Measurements from ENCODE around the gene GNAT1. TPM values are rescaled to one million over a fixed set of nuclear protein-coding genes. Genes with fewer than 3 reads are reported as not detected.

GNAT1 gene
- total RNA-seq, 1 donor from 2014 or later: not detected

DNA sequence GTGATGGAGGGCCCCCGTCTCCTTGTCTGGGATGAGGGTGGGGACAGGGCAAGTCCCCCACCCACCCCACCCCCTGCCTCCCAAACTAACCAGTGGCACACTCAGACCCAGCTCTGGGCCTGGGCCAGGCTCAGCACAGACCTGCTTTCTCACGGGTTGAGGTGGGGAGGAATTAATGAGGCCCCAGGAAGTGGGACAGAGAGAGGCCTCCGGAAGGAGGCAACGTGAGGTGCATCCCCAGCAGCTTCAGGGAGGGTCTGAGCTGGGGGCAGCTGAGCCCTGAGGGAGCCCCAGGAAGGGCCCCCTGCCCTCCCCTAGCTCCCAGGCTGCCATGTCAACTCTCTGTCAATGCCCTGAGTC is 29.6 kb downstream of the GNAT1 start:
- ATAC-seq (no peak), DNase-seq (no peak)
- H3K4me3 ChIP-seq: no peak overlapping the region
- intact Hi-C loops (cut with DNase I): no loop called here
- no peaks in the 10 kb centered on the region for H3K36me3 ChIP-seq
- TF ChIP-seq, protein P1, sequence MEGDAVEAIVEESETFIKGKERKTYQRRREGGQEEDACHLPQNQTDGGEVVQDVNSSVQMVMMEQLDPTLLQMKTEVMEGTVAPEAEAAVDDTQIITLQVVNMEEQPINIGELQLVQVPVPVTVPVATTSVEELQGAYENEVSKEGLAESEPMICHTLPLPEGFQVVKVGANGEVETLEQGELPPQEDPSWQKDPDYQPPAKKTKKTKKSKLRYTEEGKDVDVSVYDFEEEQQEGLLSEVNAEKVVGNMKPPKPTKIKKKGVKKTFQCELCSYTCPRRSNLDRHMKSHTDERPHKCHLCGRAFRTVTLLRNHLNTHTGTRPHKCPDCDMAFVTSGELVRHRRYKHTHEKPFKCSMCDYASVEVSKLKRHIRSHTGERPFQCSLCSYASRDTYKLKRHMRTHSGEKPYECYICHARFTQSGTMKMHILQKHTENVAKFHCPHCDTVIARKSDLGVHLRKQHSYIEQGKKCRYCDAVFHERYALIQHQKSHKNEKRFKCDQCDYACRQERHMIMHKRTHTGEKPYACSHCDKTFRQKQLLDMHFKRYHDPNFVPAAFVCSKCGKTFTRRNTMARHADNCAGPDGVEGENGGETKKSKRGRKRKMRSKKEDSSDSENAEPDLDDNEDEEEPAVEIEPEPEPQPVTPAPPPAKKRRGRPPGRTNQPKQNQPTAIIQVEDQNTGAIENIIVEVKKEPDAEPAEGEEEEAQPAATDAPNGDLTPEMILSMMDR (IDR thresholded peaks at IDR 0.05): no peak
- no peaks in the 10 kb centered on the region for H3K9me3 ChIP-seq
- H3K27ac ChIP-seq: no peak overlapping the region
- H3K27me3 ChIP-seq: no peaks in the 10 kb centered on the region
- no peaks in the 10 kb centered on the region for H3K4me1 ChIP-seq

DNA sequence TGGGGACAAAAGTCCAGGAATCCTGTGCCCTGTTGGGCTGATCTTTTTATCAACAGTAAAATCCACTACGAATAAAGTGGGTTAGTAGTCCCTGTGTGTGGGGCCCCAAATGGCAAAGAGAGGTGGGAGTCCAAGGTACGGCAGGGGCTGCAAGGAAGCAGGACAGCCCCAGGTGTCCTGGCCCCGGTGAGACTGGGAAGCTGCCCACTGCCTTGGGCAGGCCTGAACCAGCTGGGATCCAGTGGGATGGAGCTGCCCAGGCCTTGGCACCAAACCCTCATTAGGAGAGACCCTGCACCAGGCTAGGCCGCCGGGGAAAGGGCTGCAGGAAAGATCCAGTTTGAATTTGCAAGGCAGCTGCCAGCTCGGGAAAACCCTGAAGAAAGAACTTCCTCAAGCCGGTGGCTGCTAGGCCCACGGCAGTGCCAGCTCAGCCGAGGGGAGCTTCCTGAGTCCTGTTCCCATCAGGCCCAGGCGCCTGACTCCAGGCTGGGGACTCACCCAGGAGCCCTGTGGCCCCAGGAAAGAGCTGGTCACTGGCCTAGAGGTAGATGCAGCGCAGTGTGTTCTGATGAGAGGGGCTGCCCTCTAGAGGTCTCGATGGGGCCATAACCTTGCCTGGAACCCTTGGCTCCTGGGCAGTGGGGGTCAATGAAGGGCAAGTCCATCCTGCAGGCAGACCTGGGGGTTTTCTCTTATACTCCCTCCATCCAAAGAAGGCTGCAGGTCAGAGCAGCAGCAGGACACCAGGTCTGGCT is 30.2 kb downstream of the GNAT1 start:
- Histone ChIP-seq H3K9me3 (no peaks in the 10 kb centered on the region), H3K36me3 (no peaks in the 10 kb centered on the region), H3K4me1 (peaks cover 6% of the 10 kb centered on the region), H3K27ac (no peak overlapping the region), H3K4me3 (no peak overlapping the region), H3K27me3 (no peaks in the 10 kb centered on the region)
- ATAC-seq: no peak
- intact Hi-C loops (cut with DNase I): no loop called here
- TF ChIP-seq, protein P1 (IDR thresholded peaks at IDR 0.05): no peak
- DNase-seq: no peak

DNA sequence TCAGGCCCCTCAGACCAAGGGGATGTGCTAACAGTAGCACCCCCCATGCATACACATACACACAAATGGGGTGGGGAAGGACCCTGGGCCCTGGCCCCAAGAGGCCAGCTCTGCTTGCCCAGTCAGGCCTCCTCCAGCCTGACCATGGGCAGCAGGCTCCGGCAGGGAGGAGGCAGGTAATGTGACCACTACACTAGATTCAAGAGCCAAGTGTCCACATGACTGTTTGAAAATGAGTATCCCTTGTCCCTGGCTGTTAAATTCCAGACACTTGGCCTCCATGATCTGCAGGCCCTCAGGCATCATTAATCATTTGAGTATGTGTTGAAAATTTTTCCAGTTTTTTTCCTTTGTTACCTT is 30.7 kb downstream of the GNAT1 start:
- DNase-seq (no peak), ATAC-seq (no peak)
- Histone ChIP-seq H3K36me3 (no peaks in the 10 kb centered on the region), H3K9me3 (no peaks in the 10 kb centered on the region), H3K4me1 (peaks cover 11% of the 10 kb centered on the region), H3K4me3 (no peak overlapping the region), H3K27me3 (no peaks in the 10 kb centered on the region), H3K27ac (no peak overlapping the region)
- intact Hi-C loops (cut with DNase I): no loop called here
- TF ChIP-seq, protein P1 (IDR thresholded peaks at IDR 0.05): no peak

DNA sequence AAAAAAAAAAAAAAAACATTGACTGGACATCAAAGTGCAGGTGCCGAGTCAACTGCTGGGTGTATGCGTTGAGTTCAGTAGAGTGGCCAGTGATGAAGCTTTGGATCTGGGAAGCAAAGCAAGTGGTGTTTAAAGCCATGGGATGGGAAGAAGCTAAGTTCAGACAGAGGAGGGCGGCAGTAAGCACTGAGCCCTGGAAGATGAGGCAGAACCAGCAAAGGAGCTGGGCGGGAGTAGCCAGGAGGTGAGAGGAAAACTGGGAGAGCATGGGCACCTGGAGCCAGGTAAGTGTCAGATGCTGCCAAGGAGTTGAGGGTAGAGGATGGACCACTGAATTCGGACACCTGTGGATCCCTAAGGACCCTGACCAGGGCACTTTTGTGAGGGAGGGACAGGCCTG is 33.2 kb downstream of the GNAT1 start:
- Histone ChIP-seq H3K4me3 (no peak overlapping the region), H3K27me3 (no peaks in the 10 kb centered on the region)

DNA sequence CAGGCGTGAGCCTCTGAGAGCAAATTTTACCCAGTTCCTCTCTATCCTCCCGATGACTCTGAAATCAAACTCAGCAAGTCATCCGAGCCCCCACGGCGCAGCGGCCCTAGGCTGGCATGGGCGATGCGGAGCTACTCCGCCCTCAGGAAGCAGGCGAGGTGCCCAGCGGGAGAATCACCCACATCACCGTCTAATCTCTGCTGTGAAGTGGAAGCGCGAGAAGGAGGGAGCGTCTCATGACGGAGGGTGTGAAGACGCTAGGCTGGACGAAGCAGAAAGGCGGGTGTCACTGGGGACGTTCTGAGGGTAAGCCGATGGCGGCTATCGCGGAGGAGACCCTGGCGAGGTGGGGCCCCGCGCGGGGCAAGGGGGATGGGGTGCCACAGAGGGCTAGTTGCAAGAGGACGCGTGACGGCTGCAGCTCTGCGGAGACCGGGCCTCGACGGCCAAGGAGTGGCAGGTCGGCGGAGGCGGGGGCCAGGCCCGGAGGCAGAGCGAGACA is 35.5 kb downstream of the GNAT1 start:
- Histone ChIP-seq H3K36me3 (no peaks in the 10 kb centered on the region), H3K27ac (peak overlapping the region; percentile 84), H3K4me3 (peak overlapping the region; percentile 77), H3K9me3 (no peaks in the 10 kb centered on the region), H3K4me1 (peaks cover 20% of the 10 kb centered on the region), H3K27me3 (no peaks in the 10 kb centered on the region)
- intact Hi-C loops (cut with DNase I): loop anchor here (5.0 kb wide), 2 partner anchors 35 to 45 kb away; partner anchors contain the start of gene GNAT1
- ATAC-seq: peak; percentile 11
- DNase-seq: no peak
- TF ChIP-seq, protein P1 (IDR thresholded peaks at IDR 0.05): no peak

More for the DNA sequence above, 33.2 kb downstream of the GNAT1 start:
- no peaks in the 10 kb centered on the region for H3K9me3 ChIP-seq
- H3K36me3 ChIP-seq: no peaks in the 10 kb centered on the region
- TF ChIP-seq, protein P1 (IDR thresholded peaks at IDR 0.05): no peak
- intact Hi-C loops (cut with DNase I): loop anchor here (5.0 kb wide), 2 partner anchors 32 to 48 kb away; partner anchors contain the start of gene GNAT1
- no peak for DNase-seq
- ATAC-seq: no peak
- H3K4me1 ChIP-seq: peaks cover 20% of the 10 kb centered on the region
- H3K27ac ChIP-seq: no peak overlapping the region

Data from upper lobe of right lung (tissue), 1 donor.